GM18517 (cell line): Measurements from ENCODE around the gene ZDHHC14.

ENCODE experiments used
- ATAC-seq: cut with Tn5 transposase; IDR thresholded peaks from one replicate; pipeline ENCODE4 v1.9.1; 2021; ENCODE audit warnings: mild to moderate bottlenecking, moderate library complexity; ENCODE audit not compliant: unreplicated experiment

The ZDHHC14 gene

GRCh38 chr6:157632821-157633220 is 251.8 kb downstream of the ZDHHC14 start:
- ATAC-seq: no peak

GRCh38 chr6:157634546-157634945 is 253.6 kb downstream of the ZDHHC14 start:
- no peak for ATAC-seq

GRCh38 chr6:157635388-157636244 is 254.6 kb downstream of the ZDHHC14 start:
- no peak for ATAC-seq

DNA sequence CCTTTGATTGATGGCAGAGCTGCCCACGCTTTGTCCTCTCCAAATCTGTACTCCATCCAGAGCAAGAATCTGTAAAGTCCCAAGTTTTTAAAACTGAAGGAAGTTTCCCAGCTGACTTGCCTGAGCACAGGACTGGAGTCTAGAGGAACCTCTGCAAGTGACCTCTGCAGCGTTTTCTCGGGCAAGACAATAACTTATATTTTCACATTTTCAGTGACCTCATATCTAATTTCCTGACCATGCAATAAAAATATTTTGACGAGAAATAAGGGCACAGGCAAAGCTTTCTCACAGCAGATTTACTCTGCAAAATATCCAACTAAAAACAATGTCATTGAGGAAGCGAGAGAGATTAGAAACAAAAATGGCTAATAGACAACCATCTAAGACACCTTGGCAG is 256.5 kb downstream of the ZDHHC14 start:
- no peak for ATAC-seq

DNA sequence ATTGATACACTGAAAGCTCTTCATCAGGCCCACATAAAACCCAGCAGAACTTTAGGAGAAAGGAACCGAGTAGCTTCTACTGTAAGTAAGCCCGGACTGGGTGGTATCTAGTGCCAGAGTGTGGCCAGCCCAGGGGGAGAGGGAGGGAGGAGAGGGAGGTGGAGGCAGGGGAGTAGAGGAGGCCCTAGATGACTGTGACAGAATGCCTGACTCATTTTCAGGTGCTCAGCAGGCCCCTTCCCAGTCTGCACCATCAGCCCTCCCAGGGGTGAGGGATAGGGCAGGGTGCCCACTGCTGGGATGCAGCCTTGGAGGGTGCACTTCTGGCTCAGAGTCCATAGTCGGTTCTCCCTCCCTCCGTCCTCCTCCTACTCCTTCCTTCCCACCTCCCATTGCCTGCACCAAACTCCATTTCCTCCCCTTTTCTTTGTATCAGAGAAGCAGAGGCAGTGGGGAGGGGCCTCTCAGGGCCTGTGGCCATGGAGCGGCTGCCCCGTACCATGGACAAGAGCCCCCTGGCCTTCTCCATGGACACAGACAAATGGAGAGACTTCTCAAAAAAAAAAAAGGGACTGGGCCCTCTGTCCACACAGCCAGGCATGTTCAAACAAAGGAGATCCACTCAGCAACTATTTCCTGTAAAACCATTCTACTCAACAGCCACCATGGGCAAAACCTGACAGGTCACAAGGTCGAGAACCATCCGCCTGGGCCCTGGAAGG is 257.1 kb downstream of the ZDHHC14 start:
- ATAC-seq: no peak

DNA sequence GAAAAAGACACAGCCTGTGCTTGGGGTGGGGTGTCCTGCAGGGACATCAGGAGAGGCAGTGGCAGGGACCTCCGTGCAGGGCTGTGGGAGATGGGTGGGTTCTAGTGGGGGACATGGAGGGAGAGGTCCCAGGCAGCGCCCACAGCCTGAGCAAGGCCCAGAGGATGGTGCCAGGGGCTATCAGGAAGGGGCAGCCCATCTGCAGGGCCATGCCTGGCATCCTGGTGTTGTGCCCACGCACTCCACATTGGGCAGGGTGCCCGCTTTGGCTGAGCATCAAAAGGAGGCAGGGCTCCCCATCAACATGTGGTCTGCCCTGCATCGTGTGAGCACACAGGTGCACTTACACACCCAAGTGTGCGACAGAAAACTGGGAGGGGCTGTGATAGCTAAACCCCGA is 257.8 kb downstream of the ZDHHC14 start:
- no peak for ATAC-seq

- ATAC-seq: no peak
Measured at GRCh38 chr6:157640746-157641451, 259.9 kb downstream of the ZDHHC14 start.

GRCh38 chr6:157641837-157642236 is 260.8 kb downstream of the ZDHHC14 start:
- no peak for ATAC-seq

GRCh38 chr6:157642736-157643135 is 261.7 kb downstream of the ZDHHC14 start:
- ATAC-seq: no peak

- no peak for ATAC-seq
Measured at GRCh38 chr6:157644043-157644810, 263.2 kb downstream of the ZDHHC14 start.

DNA sequence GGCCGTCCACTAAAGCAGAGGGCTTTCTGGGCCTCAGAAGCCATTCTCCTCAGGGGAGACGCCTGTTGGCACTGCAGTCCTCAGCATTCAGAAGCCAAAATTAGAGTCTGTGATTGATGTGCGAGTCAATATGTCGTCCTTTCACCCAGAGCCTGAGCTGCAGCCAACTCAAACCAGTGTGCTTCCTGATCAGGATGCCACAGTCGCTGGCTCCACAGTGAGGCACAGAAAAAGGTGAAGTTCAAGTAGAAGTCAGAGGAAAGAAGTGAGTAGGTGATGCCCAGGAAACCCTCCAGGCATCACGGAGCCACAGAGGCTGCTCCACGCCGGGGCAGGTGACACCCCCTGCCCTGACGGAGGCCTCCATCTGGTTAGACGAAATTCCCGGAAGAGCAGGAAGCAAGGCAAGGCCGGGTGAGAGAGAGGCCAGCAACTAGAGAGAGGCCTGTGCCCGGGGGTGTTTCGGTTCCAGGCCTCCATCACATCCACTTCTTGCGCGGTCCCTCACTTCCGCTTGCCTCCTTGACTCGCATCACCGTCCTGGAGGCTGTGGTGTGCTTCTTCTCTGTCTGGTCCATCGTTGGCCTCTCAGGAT is 264.3 kb downstream of the ZDHHC14 start:
- ATAC-seq: no peak

DNA sequence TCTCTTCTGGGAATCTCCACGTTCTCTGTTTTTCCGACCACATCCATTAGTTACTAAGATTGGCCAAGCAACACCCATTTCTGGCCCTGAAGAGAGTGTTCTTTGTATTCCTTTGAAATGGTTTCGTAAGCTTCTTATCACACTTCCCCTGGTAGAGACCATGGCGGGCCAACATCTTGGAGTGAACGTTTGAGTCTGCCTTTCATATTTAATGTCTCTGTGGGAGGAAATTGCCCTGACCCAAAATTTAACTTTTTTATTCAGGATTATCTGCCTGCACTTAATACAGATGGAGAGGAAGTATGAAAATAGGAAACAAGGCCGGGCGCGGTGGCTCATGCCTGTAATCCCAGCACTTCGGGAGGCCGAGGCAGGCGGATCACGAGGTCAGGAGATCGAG is 265.0 kb downstream of the ZDHHC14 start:
- ATAC-seq: no peak

- no peak for ATAC-seq
Measured at GRCh38 chr6:157647261-157647915, 266.4 kb downstream of the ZDHHC14 start.

DNA sequence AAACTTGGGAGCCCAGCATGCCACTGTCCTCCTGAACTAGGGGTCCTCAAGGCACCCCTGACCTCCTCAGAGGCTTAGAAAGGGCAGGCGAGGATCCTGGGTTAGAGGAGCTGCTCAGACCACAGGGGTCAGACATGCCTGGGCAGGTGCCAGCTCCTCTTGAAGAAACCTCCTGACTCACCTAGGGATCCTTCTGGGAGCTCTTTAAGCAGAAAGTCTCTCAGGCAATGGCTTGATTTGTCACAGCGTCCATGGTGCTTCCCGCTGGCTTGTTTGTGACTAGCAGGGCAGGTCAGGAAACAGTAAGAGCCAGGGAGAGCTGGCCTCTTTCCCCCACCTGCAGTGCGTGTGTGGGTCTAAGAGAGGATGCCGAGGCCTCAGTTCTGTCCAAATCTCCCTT is 267.6 kb downstream of the ZDHHC14 start:
- ATAC-seq: no peak

DNA sequence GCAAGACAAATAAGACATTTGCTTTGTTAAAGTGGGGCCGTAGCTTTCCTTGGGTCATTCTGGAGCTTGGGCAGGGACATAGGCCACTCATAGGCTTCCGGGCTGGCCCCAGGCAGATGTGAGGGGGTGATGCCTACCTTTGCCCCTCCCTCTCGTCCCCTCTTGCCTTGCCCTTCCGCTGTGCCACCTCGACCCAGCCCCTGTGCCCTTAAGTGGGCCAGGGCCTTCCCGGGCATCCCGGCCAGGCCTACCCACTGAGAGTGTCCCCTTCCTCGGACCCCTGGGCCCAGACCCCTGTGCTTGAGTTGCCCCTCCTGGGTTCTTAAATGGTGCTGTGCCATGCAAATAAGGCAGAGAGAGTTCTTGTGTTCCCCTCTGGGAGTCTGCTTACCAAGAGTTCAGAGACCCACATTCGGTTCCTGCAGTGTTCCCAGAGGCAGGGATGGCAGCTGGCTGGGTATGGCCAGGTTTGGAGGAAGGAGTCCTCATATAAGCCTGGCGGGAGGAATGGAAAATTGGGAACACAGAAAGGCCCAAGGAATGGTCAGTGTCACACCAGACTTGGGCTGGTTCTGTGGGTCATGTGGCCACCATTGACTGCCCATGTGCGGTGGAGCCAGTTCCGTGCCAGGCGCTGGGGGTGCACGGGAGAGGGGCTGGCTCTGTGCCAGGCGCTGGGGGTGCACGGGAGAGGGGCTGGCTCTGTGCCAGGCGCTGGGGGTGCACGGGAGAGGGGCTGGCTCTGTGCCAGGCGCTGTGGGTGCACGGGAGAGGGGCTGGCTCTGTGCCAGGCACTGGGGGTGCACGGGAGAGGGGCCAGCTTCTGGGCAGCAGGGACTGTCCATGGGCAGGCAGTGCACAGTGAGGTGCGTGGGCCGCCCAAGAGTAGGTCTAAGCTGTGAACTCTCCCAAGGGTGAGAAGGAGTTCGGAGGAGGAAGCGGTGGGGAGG is 268.6 kb downstream of the ZDHHC14 start:
- no peak for ATAC-seq

DNA sequence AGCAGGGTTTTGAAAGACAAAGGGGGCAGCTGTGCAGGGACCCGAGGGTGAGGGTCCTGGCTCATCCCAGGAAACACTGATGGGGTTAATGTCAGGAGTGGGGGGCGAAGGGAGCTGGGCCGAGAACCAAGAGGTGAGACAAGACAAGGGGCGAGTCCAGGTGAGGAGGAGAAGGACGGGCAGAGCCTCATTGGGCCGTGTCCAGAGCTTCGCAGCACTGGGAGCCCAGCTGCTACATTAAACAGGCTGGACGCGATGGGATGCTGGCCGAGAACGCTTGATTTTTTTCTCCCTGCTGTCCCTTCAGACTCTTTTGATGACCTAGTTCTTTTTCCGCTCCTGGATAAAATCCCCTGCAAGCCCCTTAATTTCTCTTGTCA is 269.3 kb downstream of the ZDHHC14 start:
- ATAC-seq: no peak

DNA sequence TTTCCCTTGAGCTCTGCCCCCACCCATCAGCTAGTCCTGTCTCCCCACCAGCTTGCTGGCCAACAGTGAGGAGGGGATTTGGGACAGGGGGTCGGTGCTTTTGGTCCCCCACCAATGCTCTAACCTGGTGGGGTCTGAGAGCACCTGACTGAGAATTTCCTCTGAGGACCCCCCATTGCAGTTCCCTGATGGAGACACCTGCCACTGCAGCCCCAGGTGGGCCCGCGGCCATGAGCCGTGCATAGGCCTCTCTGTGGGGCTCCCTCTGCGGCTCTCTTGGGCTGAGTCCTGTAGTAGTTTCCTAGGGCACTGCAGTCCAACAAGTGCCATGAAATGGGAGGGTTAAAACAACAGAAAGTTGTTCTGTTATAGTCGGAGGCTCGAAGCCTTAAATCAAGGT is 269.8 kb downstream of the ZDHHC14 start:
- ATAC-seq: no peak

GRCh38 chr6:157651731-157652490 is 270.9 kb downstream of the ZDHHC14 start:
- no peak for ATAC-seq
